ENCODE data around the gene WNT10A.

The WNT10A gene

DNA sequence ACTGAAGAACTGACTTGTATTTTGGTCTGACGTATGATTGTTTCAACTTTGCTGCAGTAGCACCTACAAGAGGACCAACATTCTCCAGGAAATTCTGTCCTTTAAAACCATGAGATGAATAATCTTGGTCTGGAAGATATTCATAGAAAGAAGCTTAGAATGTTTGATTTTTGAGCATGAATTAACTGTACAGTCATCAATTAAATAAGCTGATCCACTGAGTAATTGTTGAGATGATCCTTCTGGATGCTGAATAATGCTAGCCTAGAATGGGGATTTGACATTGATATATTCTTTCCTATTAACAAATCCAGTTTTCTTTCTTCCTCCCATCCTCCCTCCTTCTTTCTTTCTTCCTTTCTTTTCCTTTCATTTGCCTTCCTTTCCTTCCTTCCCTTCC is 39.9 kb downstream of the WNT10A start:
- ChIA-PET CTCF (interaction anchor here (0.9 kb wide), 1 partner anchor 23 kb away, joined by 3 read pairs; no protein-coding TSS in a partner anchor), POLR2A (no interaction called here)
- Histone ChIP-seq H3K4me1 (ENCODE audit: control insufficient read depth, insufficient read depth, low read length) (no peaks in the 10 kb centered on the region), H3K36me3 (ENCODE audit: control insufficient read depth in 2 of 2, insufficient read depth in 1 of 2, low read length in 2 of 2) (no peaks in the 10 kb centered on the region), H3K9me3 (ENCODE audit: control insufficient read depth, insufficient read depth, low read depth, low read length) (no peaks in the 10 kb centered on the region), H3K27ac (ENCODE audit: extremely low read depth, low read depth, low read length) (no peak overlapping the region), H3K4me3 (ENCODE audit: low read depth, low read length) (no peak overlapping the region)
- TF ChIP-seq, protein P1, sequence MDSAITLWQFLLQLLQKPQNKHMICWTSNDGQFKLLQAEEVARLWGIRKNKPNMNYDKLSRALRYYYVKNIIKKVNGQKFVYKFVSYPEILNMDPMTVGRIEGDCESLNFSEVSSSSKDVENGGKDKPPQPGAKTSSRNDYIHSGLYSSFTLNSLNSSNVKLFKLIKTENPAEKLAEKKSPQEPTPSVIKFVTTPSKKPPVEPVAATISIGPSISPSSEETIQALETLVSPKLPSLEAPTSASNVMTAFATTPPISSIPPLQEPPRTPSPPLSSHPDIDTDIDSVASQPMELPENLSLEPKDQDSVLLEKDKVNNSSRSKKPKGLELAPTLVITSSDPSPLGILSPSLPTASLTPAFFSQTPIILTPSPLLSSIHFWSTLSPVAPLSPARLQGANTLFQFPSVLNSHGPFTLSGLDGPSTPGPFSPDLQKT (IDR thresholded peaks at IDR 0.05; ENCODE audit: borderline replicate concordance, low read depth, low read length): no peak
- 0 out of 2 replicates have a peak, but pooled peaks have one; percentile 16 for TF ChIP-seq PRDM1 (tag by site-specific recombination; IDR thresholded peaks at IDR 0.05)

DNA sequence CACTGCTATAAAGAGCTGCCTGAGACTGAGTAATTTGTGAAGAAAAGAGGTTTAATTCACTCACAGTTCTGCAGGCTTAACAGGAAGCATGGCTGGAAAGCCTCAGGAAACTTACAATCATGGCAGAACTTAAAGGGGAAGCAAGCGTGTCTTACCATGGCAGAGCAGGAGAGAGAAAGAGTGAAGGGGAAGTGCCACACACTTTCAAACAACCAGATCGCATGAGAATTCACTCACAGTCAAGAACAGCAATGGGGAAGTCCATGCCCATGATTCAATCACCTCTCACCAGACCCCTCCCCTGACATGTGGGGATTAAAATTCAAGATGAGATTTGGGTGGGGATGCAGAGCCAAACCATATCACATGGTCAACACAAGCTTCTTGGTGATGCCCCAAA is 44.1 kb downstream of the WNT10A start:
- CTCF ChIA-PET: interaction anchor here (0.7 kb wide), 1 partner anchor 77 kb away, joined by 3 read pairs; no protein-coding TSS in a partner anchor
- Histone ChIP-seq H3K4me3 (ENCODE audit: low read depth, low read length) (no peak overlapping the region), H3K36me3 (ENCODE audit: control insufficient read depth in 2 of 2, insufficient read depth in 1 of 2, low read length in 2 of 2) (no peaks in the 10 kb centered on the region), H3K4me1 (ENCODE audit: control insufficient read depth, insufficient read depth, low read length) (no peaks in the 10 kb centered on the region), H3K27ac (ENCODE audit: extremely low read depth, low read depth, low read length) (no peak overlapping the region), H3K9me3 (ENCODE audit: control insufficient read depth, insufficient read depth, low read depth, low read length) (no peaks in the 10 kb centered on the region)
- TF ChIP-seq, protein P2, sequence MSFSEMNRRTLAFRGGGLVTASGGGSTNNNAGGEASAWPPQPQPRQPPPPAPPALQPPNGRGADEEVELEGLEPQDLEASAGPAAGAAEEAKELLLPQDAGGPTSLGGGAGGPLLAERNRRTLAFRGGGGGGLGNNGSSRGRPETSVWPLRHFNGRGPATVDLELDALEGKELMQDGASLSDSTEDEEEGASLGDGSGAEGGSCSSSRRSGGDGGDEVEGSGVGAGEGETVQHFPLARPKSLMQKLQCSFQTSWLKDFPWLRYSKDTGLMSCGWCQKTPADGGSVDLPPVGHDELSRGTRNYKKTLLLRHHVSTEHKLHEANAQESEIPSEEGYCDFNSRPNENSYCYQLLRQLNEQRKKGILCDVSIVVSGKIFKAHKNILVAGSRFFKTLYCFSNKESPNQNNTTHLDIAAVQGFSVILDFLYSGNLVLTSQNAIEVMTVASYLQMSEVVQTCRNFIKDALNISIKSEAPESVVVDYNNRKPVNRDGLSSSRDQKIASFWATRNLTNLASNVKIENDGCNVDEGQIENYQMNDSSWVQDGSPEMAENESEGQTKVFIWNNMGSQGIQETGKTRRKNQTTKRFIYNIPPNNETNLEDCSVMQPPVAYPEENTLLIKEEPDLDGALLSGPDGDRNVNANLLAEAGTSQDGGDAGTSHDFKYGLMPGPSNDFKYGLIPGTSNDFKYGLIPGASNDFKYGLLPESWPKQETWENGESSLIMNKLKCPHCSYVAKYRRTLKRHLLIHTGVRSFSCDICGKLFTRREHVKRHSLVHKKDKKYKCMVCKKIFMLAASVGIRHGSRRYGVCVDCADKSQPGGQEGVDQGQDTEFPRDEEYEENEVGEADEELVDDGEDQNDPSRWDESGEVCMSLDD (tag by site-specific recombination; IDR thresholded peaks at IDR 0.05): no peak
- no peak for TF ChIP-seq ZNF670 (tag by site-specific recombination; IDR thresholded peaks at IDR 0.05; ENCODE audit: low read depth)
- TF ChIP-seq ZSCAN23 (tag by site-specific recombination; IDR thresholded peaks at IDR 0.05): no peak
- no peak for TF ChIP-seq ZNF19 (tag by site-specific recombination; IDR thresholded peaks at IDR 0.05; ENCODE audit: low read depth)
- no peak for TF ChIP-seq GLIS1 (tag by site-specific recombination; IDR thresholded peaks at IDR 0.05)
- TF ChIP-seq, protein P3, sequence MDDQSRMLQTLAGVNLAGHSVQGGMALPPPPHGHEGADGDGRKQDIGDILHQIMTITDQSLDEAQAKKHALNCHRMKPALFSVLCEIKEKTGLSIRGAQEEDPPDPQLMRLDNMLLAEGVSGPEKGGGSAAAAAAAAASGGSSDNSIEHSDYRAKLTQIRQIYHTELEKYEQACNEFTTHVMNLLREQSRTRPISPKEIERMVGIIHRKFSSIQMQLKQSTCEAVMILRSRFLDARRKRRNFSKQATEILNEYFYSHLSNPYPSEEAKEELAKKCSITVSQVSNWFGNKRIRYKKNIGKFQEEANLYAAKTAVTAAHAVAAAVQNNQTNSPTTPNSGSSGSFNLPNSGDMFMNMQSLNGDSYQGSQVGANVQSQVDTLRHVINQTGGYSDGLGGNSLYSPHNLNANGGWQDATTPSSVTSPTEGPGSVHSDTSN (CRISPR knock-in tag; IDR thresholded peaks at IDR 0.05): no peak
- TF ChIP-seq ZNF658 (tag by site-specific recombination; IDR thresholded peaks at IDR 0.05): no peak
- TF ChIP-seq ZNF211 (tag by site-specific recombination; IDR thresholded peaks at IDR 0.05; ENCODE audit: low read depth): no peak
- TF ChIP-seq ZNF792 (tag by site-specific recombination; IDR thresholded peaks at IDR 0.05): no peak
- TF ChIP-seq, protein P4, sequence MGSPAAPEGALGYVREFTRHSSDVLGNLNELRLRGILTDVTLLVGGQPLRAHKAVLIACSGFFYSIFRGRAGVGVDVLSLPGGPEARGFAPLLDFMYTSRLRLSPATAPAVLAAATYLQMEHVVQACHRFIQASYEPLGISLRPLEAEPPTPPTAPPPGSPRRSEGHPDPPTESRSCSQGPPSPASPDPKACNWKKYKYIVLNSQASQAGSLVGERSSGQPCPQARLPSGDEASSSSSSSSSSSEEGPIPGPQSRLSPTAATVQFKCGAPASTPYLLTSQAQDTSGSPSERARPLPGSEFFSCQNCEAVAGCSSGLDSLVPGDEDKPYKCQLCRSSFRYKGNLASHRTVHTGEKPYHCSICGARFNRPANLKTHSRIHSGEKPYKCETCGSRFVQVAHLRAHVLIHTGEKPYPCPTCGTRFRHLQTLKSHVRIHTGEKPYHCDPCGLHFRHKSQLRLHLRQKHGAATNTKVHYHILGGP (tag by site-specific recombination; IDR thresholded peaks at IDR 0.05): no peak
- TF ChIP-seq ZNF707 (tag by site-specific recombination; IDR thresholded peaks at IDR 0.05): no peak
- no peak for TF ChIP-seq ZNF138 (tag by site-specific recombination; IDR thresholded peaks at IDR 0.05; ENCODE audit: borderline replicate concordance)
- TF ChIP-seq ZNF146 (tag by site-specific recombination; IDR thresholded peaks at IDR 0.05): no peak
- TF ChIP-seq ZFP3 (tag by site-specific recombination; IDR thresholded peaks at IDR 0.05; ENCODE audit: low read depth): no peak
- TF ChIP-seq GLI4 (tag by site-specific recombination; IDR thresholded peaks at IDR 0.05): no peak
- TF ChIP-seq, protein P5, sequence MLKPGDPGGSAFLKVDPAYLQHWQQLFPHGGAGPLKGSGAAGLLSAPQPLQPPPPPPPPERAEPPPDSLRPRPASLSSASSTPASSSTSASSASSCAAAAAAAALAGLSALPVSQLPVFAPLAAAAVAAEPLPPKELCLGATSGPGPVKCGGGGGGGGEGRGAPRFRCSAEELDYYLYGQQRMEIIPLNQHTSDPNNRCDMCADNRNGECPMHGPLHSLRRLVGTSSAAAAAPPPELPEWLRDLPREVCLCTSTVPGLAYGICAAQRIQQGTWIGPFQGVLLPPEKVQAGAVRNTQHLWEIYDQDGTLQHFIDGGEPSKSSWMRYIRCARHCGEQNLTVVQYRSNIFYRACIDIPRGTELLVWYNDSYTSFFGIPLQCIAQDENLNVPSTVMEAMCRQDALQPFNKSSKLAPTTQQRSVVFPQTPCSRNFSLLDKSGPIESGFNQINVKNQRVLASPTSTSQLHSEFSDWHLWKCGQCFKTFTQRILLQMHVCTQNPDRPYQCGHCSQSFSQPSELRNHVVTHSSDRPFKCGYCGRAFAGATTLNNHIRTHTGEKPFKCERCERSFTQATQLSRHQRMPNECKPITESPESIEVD (tag by site-specific recombination; IDR thresholded peaks at IDR 0.05): no peak
- TF ChIP-seq TRIM28 (IDR thresholded peaks at IDR 0.05; ENCODE audit: borderline replicate concordance, low read length): no peak
- TF ChIP-seq ZNF394 (tag by site-specific recombination; IDR thresholded peaks at IDR 0.05; ENCODE audit: borderline replicate concordance): no peak
- no peak for TF ChIP-seq ZNF521 (tag by site-specific recombination; IDR thresholded peaks at IDR 0.05)
- POLR2A ChIA-PET: no interaction called here
